ENCODE results near the gene CCDC43.
"Not testable (repeated sequence)": the region's sequence is repeated elsewhere in the genome, so short reads cannot be mapped to it uniquely, and the experiment has no call there.

Gene CCDC43

DNA sequence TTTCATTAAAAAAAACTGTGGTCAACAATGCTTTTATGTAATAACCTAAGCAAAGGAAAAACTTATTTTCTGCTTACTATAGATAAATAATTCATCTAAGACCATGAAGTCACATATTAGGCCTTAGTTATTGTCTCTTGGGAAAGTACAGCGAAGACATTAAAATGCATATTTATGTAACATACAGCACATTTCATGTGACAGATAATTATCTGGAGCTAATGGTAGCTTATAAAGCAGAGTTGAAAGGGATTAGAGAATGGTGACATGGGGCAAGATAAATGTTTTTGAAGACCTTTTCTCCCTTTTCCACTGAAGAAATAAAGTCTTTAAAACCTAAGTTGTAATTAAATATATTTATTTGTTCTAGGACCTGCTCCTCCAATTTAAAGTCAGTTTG, 23.6 kb downstream of the CCDC43 start:
- no peak for DNase-seq

DNA sequence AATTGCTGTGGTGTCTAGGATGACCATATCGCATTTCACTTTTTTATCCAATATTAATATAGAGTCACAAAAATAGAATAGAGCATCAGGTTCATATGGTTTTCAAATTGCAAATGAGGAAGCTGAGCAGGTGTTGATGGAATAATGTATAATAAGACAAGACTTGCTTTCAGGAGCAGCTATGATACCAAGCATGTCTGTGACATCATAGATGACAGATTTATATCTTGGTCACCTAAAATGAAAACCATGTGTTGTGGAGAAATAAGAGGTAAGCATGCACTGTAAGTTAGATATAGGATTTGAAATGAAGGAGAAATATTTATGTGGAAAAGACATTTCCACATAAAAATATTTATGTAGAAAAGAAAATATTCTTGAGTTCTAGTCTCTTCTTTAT, 24.7 kb downstream of the CCDC43 start:
- DNase-seq: no peak

DNA sequence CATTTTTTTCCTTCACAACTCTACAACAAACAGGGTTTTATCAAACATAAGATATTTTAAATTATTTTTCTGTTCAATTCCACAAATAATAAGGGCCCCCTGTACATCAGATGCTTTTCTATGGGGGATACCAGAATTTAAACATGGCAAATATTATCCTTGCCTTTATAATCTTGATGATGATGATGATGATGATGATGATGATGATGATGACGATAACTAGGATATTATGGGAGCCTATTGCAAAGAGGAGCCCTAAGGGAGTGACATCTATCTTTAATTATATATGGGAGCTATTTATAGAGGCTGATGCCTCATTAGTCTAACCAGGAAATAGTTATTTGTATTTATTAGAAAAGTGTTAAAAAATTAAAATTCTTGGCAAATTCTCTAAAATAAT, 26.5 kb downstream of the CCDC43 start:
- no peak for DNase-seq

DNA sequence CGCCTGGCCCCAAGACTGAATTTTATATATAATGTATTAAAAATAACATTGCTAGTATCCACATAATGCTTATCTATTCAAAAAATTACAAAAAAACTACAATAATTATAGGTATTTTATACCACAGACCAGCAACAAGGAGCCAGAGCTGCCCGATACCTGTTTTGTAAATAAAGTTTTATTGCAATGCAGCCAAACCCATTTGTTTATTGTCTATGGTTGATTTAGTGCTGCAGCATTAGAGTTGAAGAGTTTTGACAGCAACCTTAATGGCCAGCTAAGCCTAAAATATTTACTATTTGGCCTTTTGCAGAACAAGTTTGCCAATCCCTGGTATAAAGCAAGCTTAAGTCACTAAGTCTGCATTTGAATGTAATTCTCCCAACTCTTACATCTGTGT, 27.7 kb downstream of the CCDC43 start:
- no peak for DNase-seq

DNA sequence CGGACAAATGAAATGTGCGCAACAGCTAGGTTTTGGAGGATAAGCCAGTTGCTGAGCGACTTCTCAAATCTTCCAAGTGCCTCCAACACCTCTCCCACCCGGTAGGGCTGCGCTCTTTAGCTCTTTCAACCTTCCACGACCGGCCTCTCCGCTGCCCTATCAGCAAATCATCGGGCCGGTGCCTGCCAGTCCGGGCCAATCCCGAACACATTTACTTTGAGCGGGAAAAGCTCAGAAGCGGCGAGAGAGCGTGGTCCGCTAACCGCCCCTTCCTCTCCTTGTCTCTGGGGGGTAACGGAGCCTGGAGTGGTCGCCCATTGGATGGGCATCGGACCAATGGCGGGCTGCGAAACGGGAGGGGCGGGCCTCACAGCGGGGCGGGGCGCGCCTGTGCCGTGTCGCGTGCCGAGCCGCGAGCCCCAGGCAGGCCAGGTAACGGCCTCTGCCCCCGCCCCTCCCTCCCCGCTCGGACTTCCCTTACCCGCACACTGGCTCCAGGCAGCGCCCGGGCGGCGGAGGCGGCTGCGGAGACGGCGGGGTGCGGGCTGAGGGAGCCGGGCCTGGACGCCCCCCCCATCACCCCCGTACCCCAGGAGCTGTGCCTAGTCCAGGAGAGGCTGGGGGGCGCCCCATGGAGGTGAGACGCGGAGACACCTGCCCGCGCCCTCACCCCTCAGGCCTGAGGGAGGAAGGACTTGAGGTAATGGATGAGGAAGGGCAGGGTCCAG, 33.4 kb downstream of the CCDC43 start, which contains the start of gene MEIOC:
MEIOC (plus strand) TSS at position 486 of the 728 bp plus-strand sequence; CDS start at position 632, 146 bp downstream.
- no peak for DNase-seq

DNA sequence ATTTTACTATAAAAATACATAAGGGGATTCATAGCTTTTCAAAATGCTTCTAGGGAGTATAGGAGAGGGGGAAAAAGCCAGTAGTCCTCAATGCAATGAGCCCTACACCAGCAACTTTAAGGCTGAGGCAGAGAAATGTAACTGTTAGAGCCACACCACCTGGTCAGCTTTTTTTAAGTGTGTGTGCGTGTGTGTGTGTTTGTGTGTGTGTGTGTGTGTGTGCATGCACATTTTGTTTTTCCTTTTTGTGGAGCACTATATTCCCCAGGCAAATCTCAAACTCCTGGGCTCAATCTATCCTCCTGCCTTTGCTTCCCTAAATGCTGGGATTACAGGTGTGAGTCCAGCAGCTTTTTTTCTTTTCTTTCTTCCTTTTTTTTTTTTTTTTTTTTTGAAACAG, 35.6 kb downstream of the CCDC43 start:
- DNase-seq: no peak

DNA sequence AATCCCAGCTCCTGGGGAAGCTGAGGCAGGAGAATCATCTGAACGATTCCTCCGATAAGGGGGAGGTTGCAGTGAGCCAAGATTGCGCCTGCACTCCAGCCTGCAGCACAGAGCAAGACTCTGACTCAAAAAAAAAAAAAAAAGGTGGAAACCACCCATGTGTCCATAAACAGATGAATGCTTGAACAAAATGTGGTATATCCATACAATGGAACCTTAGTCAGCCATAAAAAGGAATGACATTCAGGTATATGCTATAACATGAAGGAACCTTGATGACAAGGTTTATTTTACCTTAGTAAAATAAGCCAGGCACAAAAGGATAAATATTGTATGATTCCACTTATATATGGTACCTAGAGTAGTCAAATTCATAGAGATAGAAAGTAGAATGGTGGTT, 36.2 kb downstream of the CCDC43 start:
- no peak for DNase-seq

DNA sequence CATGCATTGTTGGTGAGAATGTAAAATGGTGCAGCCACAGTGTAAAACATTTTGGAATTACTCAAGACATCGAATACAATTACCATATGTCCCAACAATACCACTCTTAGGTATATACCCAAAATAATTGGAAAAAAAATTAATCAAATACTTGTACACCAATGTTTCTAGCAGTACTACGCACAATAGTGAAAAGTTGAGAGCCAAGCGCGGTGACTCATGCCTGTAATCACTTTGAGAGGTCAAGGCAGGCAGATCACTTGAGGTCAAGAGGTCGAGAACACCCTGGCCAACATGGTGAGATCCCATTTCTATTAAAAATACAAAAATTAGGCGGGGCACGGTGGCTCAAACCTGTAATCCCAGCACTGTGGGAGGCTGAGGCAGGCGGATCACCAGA, 36.8 kb downstream of the CCDC43 start:
- no peak for DNase-seq

DNA sequence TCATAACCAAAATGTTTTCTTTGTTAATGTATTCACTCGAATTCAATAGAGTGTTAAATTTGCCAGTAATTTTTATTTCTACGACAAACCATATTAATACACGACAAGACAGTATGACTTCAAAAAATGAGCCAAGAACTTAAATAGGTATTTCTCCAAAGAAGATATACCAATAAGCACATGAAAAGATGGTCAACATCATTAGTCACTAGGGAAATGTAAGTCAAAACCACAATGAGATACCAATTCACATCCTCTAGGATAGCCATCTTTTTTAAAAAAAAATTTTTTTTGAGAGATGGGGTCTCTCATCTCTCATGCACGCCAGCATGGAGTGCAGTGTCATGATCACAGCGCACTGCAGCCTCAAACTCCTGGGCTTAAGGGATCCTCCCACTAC, 38.3 kb downstream of the CCDC43 start:
- DNase-seq: no peak

DNA sequence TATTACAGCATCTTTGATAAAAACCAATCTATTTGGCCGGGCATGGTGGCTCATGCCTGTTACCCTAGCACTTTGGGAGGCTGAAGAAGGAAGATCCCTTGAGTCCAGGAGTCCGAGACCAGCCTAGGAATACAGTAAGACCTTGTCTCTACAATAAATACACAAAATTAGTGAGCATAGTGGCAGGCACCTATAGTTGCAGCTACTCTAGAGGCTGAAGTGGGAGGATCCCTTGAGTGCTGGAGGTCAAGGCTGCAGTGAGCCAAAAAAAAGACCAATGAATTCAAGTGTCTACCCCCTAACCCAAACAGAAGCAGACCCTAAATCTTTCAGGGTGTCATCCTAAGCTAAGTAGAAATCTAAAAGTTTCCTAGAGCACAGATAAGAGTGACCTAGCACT, 40.6 kb downstream of the CCDC43 start:
- DNase-seq: no peak

DNA sequence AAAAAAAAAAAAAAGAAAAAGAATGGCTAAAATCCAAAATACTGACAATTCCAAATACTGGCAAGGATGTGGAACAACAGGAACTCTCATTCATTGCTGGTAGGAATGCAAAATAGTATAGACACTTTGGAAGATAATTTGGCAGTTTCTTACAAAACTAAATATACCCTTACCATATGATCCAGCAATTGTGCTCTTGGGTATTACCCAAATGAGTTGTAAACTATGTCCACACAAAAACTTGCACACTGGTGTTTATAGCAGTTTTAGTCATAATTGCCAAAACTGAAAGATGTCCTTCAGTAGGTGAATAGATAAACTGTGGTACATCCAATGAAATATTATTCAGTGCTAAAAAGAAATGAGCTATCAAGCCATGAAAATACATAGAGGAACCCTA, 41.8 kb downstream of the CCDC43 start:
- no peak for DNase-seq

DNA sequence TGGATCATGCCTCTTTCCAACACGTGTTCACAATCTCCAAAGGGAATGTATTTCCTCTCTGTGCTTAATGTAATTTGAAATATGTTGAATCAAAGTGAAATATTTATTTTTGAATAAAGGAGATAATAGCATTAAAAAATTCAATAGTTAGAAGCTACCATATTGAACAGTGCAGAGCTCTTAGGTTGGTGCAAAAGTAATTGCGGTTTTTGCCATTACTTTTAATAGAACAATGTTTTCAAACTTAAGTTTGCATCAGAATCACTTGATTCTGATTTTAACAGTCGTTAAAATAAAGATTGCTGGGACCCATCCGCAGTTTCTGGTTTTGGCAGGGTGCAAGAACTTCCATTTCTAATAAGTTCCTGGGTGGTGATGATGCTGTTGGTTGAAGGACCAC, 43.3 kb downstream of the CCDC43 start:
- DNase-seq: no peak

DNA sequence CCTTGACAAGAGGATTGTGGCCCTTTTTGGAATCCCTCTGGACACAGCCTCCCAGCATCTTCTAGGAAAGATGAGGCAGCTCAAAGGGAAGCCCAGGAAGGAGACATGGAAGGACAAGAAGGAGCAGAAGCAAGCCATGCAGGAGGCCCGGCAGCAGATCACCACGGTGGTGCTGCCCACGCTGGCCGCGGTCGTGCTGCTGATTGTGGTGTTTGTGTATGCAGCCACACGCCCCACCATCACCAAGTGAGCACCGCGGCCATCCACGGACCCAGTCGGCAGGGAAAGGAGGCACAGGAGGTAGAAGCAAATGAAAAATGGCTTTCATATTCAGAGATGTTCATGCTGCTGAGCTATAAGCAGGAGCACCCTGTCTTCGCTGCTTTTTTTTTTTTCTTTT, 44.2 kb downstream of the CCDC43 start:
- no peak for DNase-seq

DNA sequence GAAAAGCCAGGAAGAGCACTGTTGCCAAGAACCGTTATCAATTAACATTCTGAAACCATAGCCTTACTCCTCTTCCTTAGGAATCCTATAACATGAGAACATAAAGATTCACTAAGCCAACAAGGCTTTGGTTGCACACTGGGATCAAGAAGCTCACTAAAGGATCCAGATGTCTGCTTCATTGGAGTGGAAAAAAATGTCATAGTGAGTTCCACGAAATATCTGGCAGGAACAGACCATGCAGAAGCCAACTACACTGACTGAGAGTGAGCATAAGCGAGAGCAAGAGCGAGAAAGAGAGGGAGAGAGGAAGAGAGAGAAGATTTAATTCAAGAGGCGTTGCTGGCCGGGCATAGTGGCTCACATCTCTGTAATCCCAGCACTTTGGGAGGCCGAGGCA, 46.7 kb downstream of the CCDC43 start:
- DNase-seq: no peak

DNA sequence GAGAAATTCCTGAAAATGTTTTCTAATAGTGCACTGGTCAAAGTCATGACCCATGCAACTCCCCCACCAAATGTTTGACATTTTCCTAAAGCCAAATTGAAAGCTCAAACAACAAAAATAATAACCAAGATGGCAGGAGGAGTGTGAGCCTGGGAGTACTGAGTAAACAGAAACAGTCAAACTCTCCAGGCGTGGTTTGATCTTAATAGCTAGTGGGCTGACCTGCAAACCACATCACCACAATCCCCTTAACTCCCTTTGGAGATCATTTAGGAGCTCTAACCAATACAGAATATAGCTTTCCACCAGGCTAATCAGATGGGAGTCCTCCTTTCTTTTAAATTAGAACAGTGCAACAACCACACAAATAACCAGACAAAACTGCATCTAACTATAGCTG, 52.5 kb downstream of the CCDC43 start:
- DNase-seq: no peak

DNA sequence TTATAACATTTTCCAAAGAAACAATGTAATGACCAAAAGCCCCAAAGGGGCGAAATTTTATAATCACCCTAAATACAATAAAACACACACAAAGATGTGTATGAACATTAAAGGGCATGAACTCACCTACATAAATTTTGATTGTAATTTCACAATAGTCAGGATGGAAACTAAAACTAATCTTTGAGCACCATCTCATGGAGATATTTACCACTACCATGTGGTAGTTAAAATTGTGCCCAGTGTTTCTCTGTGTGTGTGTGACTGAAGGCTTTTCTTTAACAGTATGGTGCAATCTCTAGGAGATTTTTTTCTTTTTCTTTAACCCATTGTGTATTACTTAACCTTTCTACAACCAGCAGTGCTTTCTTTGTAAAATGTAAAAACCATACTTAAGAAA, 53.0 kb downstream of the CCDC43 start:
- no peak for DNase-seq

DNA sequence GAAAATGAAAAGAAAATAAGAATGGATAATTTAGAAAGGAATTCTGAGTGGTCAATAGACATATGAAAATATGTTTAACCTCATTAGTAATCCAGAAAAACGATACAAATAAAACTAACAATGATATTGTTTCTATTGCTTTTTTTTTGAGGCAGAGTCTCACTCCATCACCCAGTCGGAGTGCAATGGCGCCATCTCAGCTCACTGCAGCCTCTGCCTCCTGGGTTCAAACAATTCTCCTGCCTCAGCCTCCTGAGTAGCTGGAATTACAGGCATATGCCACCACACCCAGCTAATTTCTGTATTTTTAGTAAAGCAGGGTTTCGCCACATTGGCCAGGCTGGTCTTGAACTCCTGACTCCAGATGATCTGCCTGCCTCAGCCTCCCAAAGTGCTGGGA, 55.2 kb downstream of the CCDC43 start:
- DNase-seq: not testable (repeated sequence)

DNA sequence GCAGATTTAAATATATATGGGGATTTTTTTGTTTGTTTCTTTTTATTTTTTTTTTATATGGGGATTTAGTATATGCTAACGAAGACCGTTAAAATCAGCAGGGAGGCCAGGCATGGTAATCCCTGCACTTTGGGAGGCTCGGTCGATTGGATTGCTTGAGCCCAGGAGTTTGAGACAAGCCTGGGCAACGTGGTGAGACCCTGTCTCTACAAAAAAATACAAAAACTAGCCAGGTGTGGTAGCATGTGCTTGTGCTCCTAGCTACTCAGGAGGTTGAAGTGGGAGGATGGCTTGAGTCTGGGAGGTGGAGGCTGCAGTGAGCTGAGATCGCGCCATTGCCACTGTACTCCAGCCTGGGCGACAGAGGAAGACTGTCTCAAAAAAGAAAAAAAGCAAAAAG, 55.6 kb downstream of the CCDC43 start:
- DNase-seq: no peak

DNA sequence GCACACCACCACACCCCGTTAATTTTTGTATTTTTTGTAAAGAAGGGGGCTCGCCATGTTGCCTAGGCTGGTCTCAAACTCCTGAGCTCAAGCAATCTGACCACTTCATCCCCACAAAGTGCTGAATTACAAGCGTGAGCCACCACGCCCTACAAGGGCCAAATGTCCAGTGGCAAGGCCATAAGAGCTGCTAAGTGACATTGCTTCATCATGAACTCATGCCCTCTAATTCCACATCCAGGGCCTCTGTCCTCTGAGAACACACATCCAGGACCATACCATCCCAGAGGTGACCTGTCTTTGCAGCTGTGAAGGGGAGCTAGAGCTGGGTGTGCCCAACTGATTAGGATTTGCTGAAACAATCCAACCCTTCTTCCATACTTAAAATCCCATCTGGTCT, 58.9 kb downstream of the CCDC43 start:
- no peak for DNase-seq

DNA sequence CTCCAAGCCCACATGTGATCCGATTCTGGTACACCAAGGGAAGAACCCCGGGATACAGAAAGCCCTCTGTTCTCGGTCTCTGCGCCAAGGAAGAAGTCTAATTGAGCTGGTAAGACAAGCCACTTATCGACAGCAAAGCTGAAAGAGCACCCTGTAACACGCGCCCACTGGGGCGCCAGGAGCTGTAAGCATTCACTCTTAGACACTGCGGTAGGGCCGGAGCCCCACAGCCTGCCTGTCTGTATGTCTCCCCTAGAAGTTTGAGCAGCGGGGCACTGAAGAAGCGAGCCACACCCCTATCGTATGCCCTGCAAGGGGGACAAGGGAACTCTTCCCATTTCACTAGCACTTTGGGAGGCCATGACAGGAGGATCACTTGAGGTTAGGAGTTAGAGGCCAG, 60.3 kb downstream of the CCDC43 start:
- no peak for DNase-seq

DNA sequence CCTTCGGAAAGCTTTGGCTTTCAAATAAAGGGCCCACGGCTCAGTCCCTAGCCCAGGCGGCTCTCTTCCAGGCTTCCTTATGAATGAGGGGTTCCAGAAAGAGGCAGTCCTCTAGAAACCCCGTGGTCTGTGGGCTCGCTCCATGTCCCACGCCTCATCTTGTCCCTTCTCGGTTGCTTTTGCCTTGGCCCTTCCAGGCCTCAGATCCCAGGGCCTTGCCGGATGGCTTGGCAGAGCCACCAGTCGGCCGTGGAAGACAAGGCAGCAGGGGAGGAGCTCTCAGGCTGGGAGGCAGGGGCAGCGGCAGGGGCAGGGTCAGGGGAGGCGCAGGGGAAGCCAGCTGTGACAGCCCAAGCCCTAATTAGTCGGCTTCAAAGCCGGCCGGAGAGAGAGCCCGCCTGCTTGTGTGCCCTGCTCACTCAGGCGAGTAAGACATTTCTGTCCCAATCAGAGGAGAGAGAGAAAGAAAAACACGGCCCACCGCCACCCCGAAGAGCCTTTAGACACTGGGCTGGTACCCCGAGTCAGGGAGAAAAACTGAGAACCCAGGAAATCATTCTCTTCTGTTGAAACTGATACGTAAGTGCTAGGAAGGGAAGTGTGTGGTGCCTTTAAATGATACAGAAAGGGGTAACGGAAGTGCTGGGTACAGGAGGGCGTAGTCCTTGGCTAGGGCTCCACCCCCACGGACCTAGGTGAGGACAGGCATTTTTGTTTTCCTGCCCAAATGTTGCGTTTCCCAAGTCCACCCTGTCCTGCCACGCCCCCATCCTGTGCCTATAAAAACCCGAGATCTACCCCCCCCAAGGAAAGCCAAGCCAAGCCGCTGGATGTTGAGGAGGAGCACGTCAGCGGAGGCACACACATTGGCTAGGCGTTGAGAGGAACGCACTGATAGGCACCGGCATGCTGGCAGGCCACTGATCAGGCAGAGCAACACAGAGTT, 61.1 kb downstream of the CCDC43 start:
- DNase-seq: no peak

DNA sequence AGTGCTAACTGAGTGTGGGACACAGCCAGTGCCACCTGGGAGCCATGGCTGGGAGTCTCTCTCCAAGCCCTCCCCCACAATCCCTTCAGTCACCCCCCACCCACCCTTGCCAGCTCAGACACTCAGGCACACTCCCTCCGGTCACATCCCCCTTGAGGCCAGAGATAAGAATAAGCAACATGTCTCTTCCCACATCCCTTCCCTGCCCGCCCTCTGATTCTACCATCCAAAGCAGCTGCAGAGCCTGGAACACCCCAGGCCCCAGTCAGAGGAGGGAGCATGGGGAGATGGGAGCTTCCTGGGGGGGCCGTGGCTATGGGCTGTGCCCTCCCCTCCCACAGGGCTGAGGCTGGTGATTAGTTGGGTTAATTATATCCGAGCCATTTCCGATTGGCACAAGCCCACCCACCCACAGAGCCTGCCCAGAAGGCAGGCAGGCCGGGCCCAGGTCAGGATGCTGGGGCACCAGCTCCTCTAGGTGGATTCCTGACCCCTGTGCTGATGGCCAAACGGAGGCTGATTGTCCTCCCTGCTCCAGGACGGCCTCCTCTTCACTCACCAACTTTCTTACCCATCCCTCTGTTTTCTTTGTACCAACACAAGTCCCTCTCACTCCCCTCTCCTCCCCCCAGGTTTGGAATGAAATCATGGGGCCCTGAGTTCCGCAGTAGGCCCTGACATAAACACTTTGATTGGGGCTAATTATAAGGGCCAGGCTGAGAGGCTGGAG, 61.9 kb downstream of the CCDC43 start:
- DNase-seq: no peak

Data from activated CD4-positive, CD25-positive, alpha-beta regulatory T cell (primary cell).